Keratinocyte (primary cell): ENCODE data around the gene JAZF1.

Experiments used
- CTCF ChIP-seq, 3 experiments: IDR thresholded peaks in 1 of 3; conservative IDR thresholded peaks in 1 of 3; optimal IDR thresholded peaks in 1 of 3; 2 replicates in 2 of 3; 3 replicates in 1 of 3; pipeline versions ENCODE3 to v1.5.1; 2011; ENCODE audit warnings: low read length in 3 of 3, mild to moderate bottlenecking in 3 of 3, moderate library complexity in 2 of 3, control low read depth in 1 of 3, inconsistent platforms in 1 of 3; ENCODE audit not compliant: insufficient read depth in 2 of 3; ENCODE audit errors: extremely low read depth in 1 of 3
- EZH2 ChIP-seq: IDR thresholded peaks from one replicate; pipeline ENCODE4 v1.6.1; 2012; ENCODE audit warnings: inconsistent platforms, mild to moderate bottlenecking, low read length, moderate library complexity

- no peak for TF ChIP-seq EZH2
- no peak for TF ChIP-seq CTCF (optimal IDR thresholded peaks at IDR 0.05 in 1 of 3, IDR thresholded peaks at IDR 0.05 in 1 of 3, conservative IDR thresholded peaks at IDR 0.05 in 1 of 3; ENCODE audit: extremely low read depth in 1 of 3, insufficient read depth in 2 of 3, low read length in 3 of 3)
These were observed 9.6 kb upstream of the JAZF1 start for GRCh38 chr7:28190077-28190710.
